OCI-LY7 (cell line): ENCODE measurements around the gene DRD4.

ENCODE experiments used
- EZH2phosphoT487 ChIP-seq: fragments of 200-600 bp; sonication (generic); IDR thresholded peaks from 2 replicates; pipeline ENCODE4 v1.6.1; 2018; ENCODE audit warnings: low read depth, borderline replicate concordance, mild to moderate bottlenecking, mixed run types, antibody characterized with exemption, low read length, moderate library complexity, mixed read lengths
- TF ChIP-seq, protein P1 (sequence below): fragments of 200-600 bp; sonication (generic); conservative IDR thresholded peaks from 2 replicates; pipeline ENCODE4 v1.5.1; 2014; ENCODE audit warnings: mild to moderate bottlenecking, antibody characterized with exemption, low read length, moderate library complexity, mixed read lengths

DNA sequence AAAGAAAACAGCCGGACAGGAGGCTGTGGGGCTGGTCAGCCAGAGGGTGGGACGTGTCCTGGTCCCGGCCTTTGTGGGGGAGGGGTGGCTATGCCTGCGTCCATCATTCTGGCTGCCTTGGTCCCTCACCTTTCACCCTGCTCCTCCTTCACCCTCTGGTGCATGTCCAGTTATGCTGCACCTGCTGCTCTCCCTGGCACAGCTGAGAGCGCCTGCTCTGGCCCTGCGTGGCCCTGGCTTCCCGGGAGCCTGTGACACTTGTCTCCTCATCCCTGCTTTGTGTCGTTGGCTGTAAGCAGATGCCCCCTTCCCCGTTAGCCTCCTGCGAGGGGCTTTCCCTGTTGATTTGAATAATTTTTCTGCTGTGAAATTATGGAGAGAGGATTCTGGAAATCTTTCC, 44.2 kb upstream of the DRD4 start:
- TF ChIP-seq, protein P1, sequence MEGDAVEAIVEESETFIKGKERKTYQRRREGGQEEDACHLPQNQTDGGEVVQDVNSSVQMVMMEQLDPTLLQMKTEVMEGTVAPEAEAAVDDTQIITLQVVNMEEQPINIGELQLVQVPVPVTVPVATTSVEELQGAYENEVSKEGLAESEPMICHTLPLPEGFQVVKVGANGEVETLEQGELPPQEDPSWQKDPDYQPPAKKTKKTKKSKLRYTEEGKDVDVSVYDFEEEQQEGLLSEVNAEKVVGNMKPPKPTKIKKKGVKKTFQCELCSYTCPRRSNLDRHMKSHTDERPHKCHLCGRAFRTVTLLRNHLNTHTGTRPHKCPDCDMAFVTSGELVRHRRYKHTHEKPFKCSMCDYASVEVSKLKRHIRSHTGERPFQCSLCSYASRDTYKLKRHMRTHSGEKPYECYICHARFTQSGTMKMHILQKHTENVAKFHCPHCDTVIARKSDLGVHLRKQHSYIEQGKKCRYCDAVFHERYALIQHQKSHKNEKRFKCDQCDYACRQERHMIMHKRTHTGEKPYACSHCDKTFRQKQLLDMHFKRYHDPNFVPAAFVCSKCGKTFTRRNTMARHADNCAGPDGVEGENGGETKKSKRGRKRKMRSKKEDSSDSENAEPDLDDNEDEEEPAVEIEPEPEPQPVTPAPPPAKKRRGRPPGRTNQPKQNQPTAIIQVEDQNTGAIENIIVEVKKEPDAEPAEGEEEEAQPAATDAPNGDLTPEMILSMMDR, result no peak
- TF ChIP-seq EZH2phosphoT487, result no peak
